CD14-positive monocyte (primary cell): ENCODE data around the gene SNX32. TPM values are rescaled to one million over a fixed set of nuclear protein-coding genes. Genes with fewer than 3 reads are reported as not detected.

Experiments used
- DNase-seq, 3 donors: peaks; one replicate each; pipeline ENCODE4 v3.0.0-alpha.2; 2011 to 2022
- H2AFZ ChIP-seq: 2 replicates; pipeline ENCODE4 v1.6.0; 2012; ENCODE audit warnings: mild to moderate bottlenecking, low read depth, low read length, inconsistent platforms; ENCODE audit not compliant: insufficient read depth, poor library complexity, severe bottlenecking
- H3K27ac ChIP-seq, 2 donors: 1 replicate in 1 of 2; 2 replicates in 1 of 2; pipeline ENCODE4 v1.5.1; 2012 to 2013; ENCODE audit warnings: low read length in 2 of 2, control low read depth in 1 of 2, inconsistent platforms in 1 of 2, low read depth in 1 of 2, mild to moderate bottlenecking in 1 of 2
- H3K27me3 ChIP-seq, 2 donors: one replicate each; pipeline versions ENCODE4 v1.6.0 to v1.6.1; 2011 to 2013; ENCODE audit warnings: low read length in 2 of 2; ENCODE audit not compliant: control insufficient read depth in 2 of 2, insufficient read depth in 2 of 2
- H3K36me3 ChIP-seq, 2 donors: replicated peaks in 1 of 2; 1 replicate in 1 of 2; 2 replicates in 1 of 2; pipeline versions ENCODE4 v1.5.1 to v1.6.1; 2012 to 2013; ENCODE audit warnings: low read length in 2 of 2, control low read depth in 1 of 2, inconsistent platforms in 1 of 2, mild to moderate bottlenecking in 1 of 2; ENCODE audit not compliant: insufficient read depth in 2 of 2, control insufficient read depth in 1 of 2
- H3K4me1 ChIP-seq, 2 donors: 1 replicate in 1 of 2; 2 replicates in 1 of 2; pipeline versions ENCODE4 v1.5.1 to v1.6.1; 2012 to 2013; ENCODE audit warnings: low read length in 2 of 2, control low read depth in 1 of 2, inconsistent platforms in 1 of 2, mild to moderate bottlenecking in 1 of 2, moderate library complexity in 1 of 2; ENCODE audit not compliant: insufficient read depth in 2 of 2, control insufficient read depth in 1 of 2
- H3K4me2 ChIP-seq: replicated peaks from 2 replicates; pipeline ENCODE3; 2012; ENCODE audit warnings: low read length, moderate library complexity, mild to moderate bottlenecking; ENCODE audit not compliant: poor library complexity, severe bottlenecking; ENCODE audit errors: extremely low read depth
- H3K4me3 ChIP-seq, 3 experiments: fragments of 200-600 bp in 1 of 3; sonication (generic) in 1 of 3; replicated peaks in 1 of 3; 1 replicate in 2 of 3; 2 replicates in 1 of 3; pipeline ENCODE4 v1.5.1; 2011 to 2013; ENCODE audit warnings: low read length in 3 of 3, mild to moderate bottlenecking in 3 of 3, control low read depth in 2 of 3, low read depth in 2 of 3, inconsistent platforms in 1 of 3, moderate library complexity in 1 of 3
- H3K79me2 ChIP-seq: 2 replicates; pipeline ENCODE4 v1.6.0; 2012; ENCODE audit warnings: mild to moderate bottlenecking, control low read depth, inconsistent platforms, low read length, moderate library complexity; ENCODE audit not compliant: insufficient read depth
- H3K9ac ChIP-seq: 2 replicates; pipeline ENCODE4 v1.6.0; 2017; ENCODE audit warnings: low read length, mild to moderate bottlenecking; ENCODE audit not compliant: insufficient read depth, poor library complexity, severe bottlenecking
- H3K9me3 ChIP-seq, 2 donors: replicated peaks in 1 of 2; 1 replicate in 1 of 2; 2 replicates in 1 of 2; pipeline versions ENCODE4 v1.5.1 to v1.6.1; 2012 to 2013; ENCODE audit warnings: low read length in 2 of 2, control low read depth in 1 of 2; ENCODE audit not compliant: control insufficient read depth in 1 of 2, insufficient read depth in 1 of 2
- H4K20me1 ChIP-seq: 2 replicates; pipeline ENCODE4 v1.6.0; 2012; ENCODE audit warnings: mild to moderate bottlenecking, low read length, control low read depth, moderate library complexity; ENCODE audit not compliant: insufficient read depth
- H3K27ac Mint-ChIP-seq, 7 donors: one replicate each; pipeline ENCODE4 v1.8.0; 2020; ENCODE audit warnings: mild to moderate bottlenecking in 7 of 7, mixed read lengths in 7 of 7, moderate library complexity in 6 of 7, inconsistent platforms in 2 of 7
- H3K27me3 Mint-ChIP-seq, 3 donors: one replicate each; pipeline ENCODE4 v1.8.0; 2021 to 2022; ENCODE audit warnings: low read depth in 3 of 3, mild to moderate bottlenecking in 3 of 3, mixed read lengths in 3 of 3, moderate library complexity in 3 of 3, inconsistent platforms in 1 of 3
- H3K36me3 Mint-ChIP-seq, 2 donors: one replicate each; pipeline ENCODE4 v1.8.0; 2020; ENCODE audit warnings: mixed read lengths in 2 of 2, inconsistent platforms in 1 of 2, mild to moderate bottlenecking in 1 of 2
- H3K4me1 Mint-ChIP-seq: one replicate; pipeline ENCODE4 v1.8.0; 2020; ENCODE audit warnings: mild to moderate bottlenecking, mixed read lengths
- H3K4me3 Mint-ChIP-seq, 2 donors: one replicate each; pipeline ENCODE4 v1.8.0; 2020; ENCODE audit warnings: mild to moderate bottlenecking in 2 of 2, mixed read lengths in 2 of 2, moderate library complexity in 1 of 2
- H3K9me3 Mint-ChIP-seq, 7 donors: one replicate each; pipeline ENCODE4 v1.8.0; 2020 to 2022; ENCODE audit warnings: mixed read lengths in 7 of 7, mild to moderate bottlenecking in 6 of 7, moderate library complexity in 6 of 7, inconsistent platforms in 2 of 7
- CTCF ChIP-seq: fragments of 200-600 bp; IDR thresholded peaks from one replicate; pipeline ENCODE4 v1.8.0; 2022; ENCODE audit warnings: antibody characterized with exemption, mild to moderate bottlenecking
- WGBS: methylation state at CpG from one replicate; pipeline ENCODE4 v1.1.5; 2013; ENCODE audit warnings: missing lambda C conversion rate; ENCODE audit not compliant: insufficient coverage; 5-methylcytosine and 5-hydroxymethylcytosine counted together
- intact Hi-C, 2 donors: fragments of 100-400 bp; cut with micrococcal nuclease; formaldehyde crosslinking; loops; one replicate each; pipeline versions ENCODE4 v1.15.0 to v1.15.1; 2023
- polyA plus RNA-seq, 3 donors: library from polyadenylated mRNA; depleted of rRNA in 1 of 3; unstranded in 2 of 3; stranded (reverse) in 1 of 3; fragments of 300-500 nt in 2 of 3; fragments of >200 nt in 1 of 3; fragmentation: Illumina TruSeq in 2 of 3; gene quantifications; 1 replicate in 2 of 3; 2 replicates in 1 of 3; pipeline ENCODE4 v1.2.3, GENCODE V29; 2012 to 2021

The SNX32 gene
- polyA plus RNA-seq, 3 donors, result 0.07 to 0.40 (median 0.12) TPM

- Histone ChIP-seq H3K4me3 (peak overlapping the region; percentile 76 to 98 (median 91)), H3K4me1 (peaks cover 41 to 54% of the 10 kb centered on the region in 2 donors), H3K36me3 (peaks cover 39 to 51% of the 10 kb centered on the region in 2 donors), H3K9me3 (peaks cover 0 to under 1% of the 10 kb centered on the region in 2 donors), H3K4me2 (peak overlapping the region; percentile 96), H3K9ac (peak overlapping the region; percentile 85), H2AFZ (peak overlapping the region; percentile 79), H3K27me3 (no peaks in the 10 kb centered on the region), H4K20me1 (peaks cover 70% of the 10 kb centered on the region), H3K79me2 (peaks cover 64% of the 10 kb centered on the region), H3K27ac (peak overlapping the region; percentile 89 to 93)
- intact Hi-C loops, result no loop called here
- no peak for TF ChIP-seq CTCF
- Mint-ChIP-seq H3K36me3 (peaks cover 41 to 53% of the 10 kb centered on the region in 2 donors), H3K9me3 (peaks cover 0 to 8% (median 2%) of the 10 kb centered on the region in 7 donors), H3K4me3 (peak overlapping the region; percentile 87 to 94), H3K27me3 (peaks cover 0 to 2% (median 1%) of the 10 kb centered on the region in 3 donors), H3K4me1 (peaks cover 60% of the 10 kb centered on the region), H3K27ac (peak overlapping the region; percentile 79 to 97 (median 95))
- WGBS, result 1% methylated on average over 57 of the region's 57 CpGs
- DNase-seq, result peak; percentile 83 to 88 (median 87)
Observed at GRCh38 chr11:65856689-65857499, 23.1 kb downstream of the SNX32 start.

GRCh38 chr11:65857500-65857852 lies 23.7 kb downstream of the SNX32 start:
- TF ChIP-seq CTCF, result no peak
- WGBS, result under 1% methylated on average over 49 of the region's 49 CpGs
- Histone ChIP-seq H2AFZ (peak overlapping the region; percentile 79), H3K4me3 (peak overlapping the region; percentile 76 to 98 (median 91)), H3K27ac (peak overlapping the region; percentile 89 to 93), H3K9me3 (no peaks in the 10 kb centered on the region), H3K4me1 (peaks cover 41 to 56% of the 10 kb centered on the region in 2 donors), H3K4me2 (peak overlapping the region; percentile 96), H3K36me3 (peaks cover 42 to 51% of the 10 kb centered on the region in 2 donors), H4K20me1 (peaks cover 69% of the 10 kb centered on the region), H3K9ac (peak overlapping the region; percentile 85), H3K27me3 (no peaks in the 10 kb centered on the region), H3K79me2 (peaks cover 70% of the 10 kb centered on the region)
- Mint-ChIP-seq H3K27ac (peak overlapping the region; percentile 62 to 97 (median 95)), H3K36me3 (peaks cover 38 to 53% of the 10 kb centered on the region in 2 donors), H3K4me1 (peaks cover 56% of the 10 kb centered on the region), H3K4me3 (peak overlapping the region; percentile 87 to 94), H3K9me3 (peaks cover 0 to 5% (median 0%) of the 10 kb centered on the region in 7 donors), H3K27me3 (peaks cover 0 to 2% (median 1%) of the 10 kb centered on the region in 3 donors)
- intact Hi-C loops, result no loop called here
- DNase-seq, result no peak
